MM.1S (cell line): ENCODE measurements around the gene NAA80.
A peak's percentile ranks its signal among the peaks of the same experiment; 100 is the strongest.

ENCODE experiments used
- DNase-seq: peaks from one replicate; pipeline ENCODE4 v3.0.0-alpha.2; 2015
- H2AFZ ChIP-seq: fragments of 300-600 bp; sonication (generic); 2 replicates; pipeline ENCODE4 v1.6.0; 2016; ENCODE audit warnings: antibody characterized with exemption, low read length
- H3F3A ChIP-seq: fragments of 300-600 bp; sonication (generic); 2 replicates; pipeline ENCODE4 v1.6.1; 2016; ENCODE audit warnings: mild to moderate bottlenecking, antibody characterized with exemption, low read length, moderate library complexity, mixed read lengths; ENCODE audit not compliant: insufficient read depth
- H3K27ac ChIP-seq: fragments of 300-600 bp; sonication (generic); 2 replicates; pipeline ENCODE4 v1.5.1; 2016; ENCODE audit warnings: mild to moderate bottlenecking, low read length
- H3K27me3 ChIP-seq: fragments of 300-600 bp; sonication (generic); replicated peaks from 2 replicates; pipeline ENCODE4 v1.6.0; 2016; ENCODE audit warnings: low read length; ENCODE audit not compliant: insufficient read depth
- H3K36me3 ChIP-seq: fragments of 300-600 bp; sonication (generic); replicated peaks from 2 replicates; pipeline ENCODE4 v1.6.1; 2016; ENCODE audit warnings: mild to moderate bottlenecking, low read length, mixed read lengths; ENCODE audit not compliant: insufficient read depth
- H3K4me1 ChIP-seq: fragments of 300-600 bp; sonication (generic); 2 replicates; pipeline ENCODE4 v1.6.1; 2016; ENCODE audit warnings: low read length, mixed read lengths
- H3K4me2 ChIP-seq: fragments of 300-600 bp; sonication (generic); 2 replicates; pipeline ENCODE4 v1.6.0; 2016; ENCODE audit warnings: low read depth, low read length
- H3K4me3 ChIP-seq: fragments of 300-600 bp; sonication (generic); 2 replicates; pipeline ENCODE4 v1.5.1; 2016; ENCODE audit warnings: low read length, mixed read lengths
- H3K79me2 ChIP-seq: fragments of 300-600 bp; sonication (generic); 2 replicates; pipeline ENCODE4 v1.6.1; 2016; ENCODE audit warnings: mixed run types, low read length, mixed read lengths
- H3K9ac ChIP-seq: fragments of 300-600 bp; sonication (generic); 2 replicates; pipeline ENCODE4 v1.6.1; 2016; ENCODE audit warnings: low read length, mixed read lengths
- H3K9me2 ChIP-seq: fragments of 300-600 bp; sonication (generic); replicated peaks from 2 replicates; pipeline ENCODE4 v1.6.1; 2016; ENCODE audit warnings: mild to moderate bottlenecking, low read length, mixed read lengths; ENCODE audit not compliant: insufficient read depth
- H3K9me3 ChIP-seq: fragments of 300-600 bp; sonication (generic); replicated peaks from 2 replicates; pipeline ENCODE4 v1.6.1; 2016; ENCODE audit warnings: mild to moderate bottlenecking, low read length, mixed read lengths; ENCODE audit not compliant: insufficient read depth
- H4K20me1 ChIP-seq: fragments of 300-600 bp; sonication (generic); 2 replicates; pipeline ENCODE4 v1.6.1; 2016; ENCODE audit warnings: mild to moderate bottlenecking, low read length, moderate library complexity, mixed read lengths; ENCODE audit not compliant: insufficient read depth
- EZH2 ChIP-seq: fragments of 300-600 bp; sonication (generic); optimal IDR thresholded peaks from 2 replicates; pipeline ENCODE3; 2017; ENCODE audit warnings: low read depth, mild to moderate bottlenecking, antibody characterized with exemption, low read length, mixed read lengths
- EZH2phosphoT487 ChIP-seq: fragments of 300-600 bp; sonication (generic); IDR thresholded peaks from 2 replicates; pipeline ENCODE4 v1.6.1; 2018; ENCODE audit warnings: antibody characterized with exemption, low read length
- TF ChIP-seq, protein P1 (sequence below): fragments of 300-600 bp; sonication (generic); IDR thresholded peaks from 2 replicates; pipeline ENCODE4 v1.5.1; 2016; ENCODE audit warnings: antibody characterized with exemption, low read length, mixed read lengths

The NAA80 gene

DNA sequence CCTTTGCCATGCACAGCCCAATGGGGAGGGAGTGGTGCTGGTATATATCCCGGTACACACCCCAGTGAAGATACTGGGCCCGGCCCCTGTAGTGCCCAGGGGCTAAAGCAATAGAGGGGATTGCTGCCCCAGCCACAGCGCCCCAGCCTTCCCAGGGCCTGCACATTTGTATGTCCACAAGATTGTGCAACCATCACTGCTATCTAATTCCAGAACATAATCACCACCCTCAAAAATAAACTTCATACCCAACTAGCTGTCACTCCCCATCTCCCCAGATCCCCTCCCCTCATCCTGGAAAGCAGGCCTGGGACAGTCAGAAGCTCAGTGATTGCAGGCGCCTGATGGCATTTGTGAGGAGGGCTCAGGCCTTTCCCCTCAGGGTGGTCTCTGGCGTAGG lies 49.7 kb downstream of the NAA80 start:
- TF ChIP-seq, protein P1, sequence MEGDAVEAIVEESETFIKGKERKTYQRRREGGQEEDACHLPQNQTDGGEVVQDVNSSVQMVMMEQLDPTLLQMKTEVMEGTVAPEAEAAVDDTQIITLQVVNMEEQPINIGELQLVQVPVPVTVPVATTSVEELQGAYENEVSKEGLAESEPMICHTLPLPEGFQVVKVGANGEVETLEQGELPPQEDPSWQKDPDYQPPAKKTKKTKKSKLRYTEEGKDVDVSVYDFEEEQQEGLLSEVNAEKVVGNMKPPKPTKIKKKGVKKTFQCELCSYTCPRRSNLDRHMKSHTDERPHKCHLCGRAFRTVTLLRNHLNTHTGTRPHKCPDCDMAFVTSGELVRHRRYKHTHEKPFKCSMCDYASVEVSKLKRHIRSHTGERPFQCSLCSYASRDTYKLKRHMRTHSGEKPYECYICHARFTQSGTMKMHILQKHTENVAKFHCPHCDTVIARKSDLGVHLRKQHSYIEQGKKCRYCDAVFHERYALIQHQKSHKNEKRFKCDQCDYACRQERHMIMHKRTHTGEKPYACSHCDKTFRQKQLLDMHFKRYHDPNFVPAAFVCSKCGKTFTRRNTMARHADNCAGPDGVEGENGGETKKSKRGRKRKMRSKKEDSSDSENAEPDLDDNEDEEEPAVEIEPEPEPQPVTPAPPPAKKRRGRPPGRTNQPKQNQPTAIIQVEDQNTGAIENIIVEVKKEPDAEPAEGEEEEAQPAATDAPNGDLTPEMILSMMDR: no peak
- TF ChIP-seq EZH2phosphoT487: no peak
- Histone ChIP-seq H3K4me3 (no peak overlapping the region), H4K20me1 (peaks cover 9% of the 10 kb centered on the region; the same call in 1 of the 2 replicates), H3K4me1 (peaks cover 13% of the 10 kb centered on the region), H3K4me2 (no peak overlapping the region), H3K27me3 (no peaks in the 10 kb centered on the region), H3K27ac (no peak overlapping the region), H3K36me3 (no peaks in the 10 kb centered on the region), H3K9ac (no peak overlapping the region), H3K79me2 (peaks cover 75% of the 10 kb centered on the region), H3K9me3 (no peaks in the 10 kb centered on the region), H2AFZ (no peak overlapping the region), H3F3A (peaks cover 21% of the 10 kb centered on the region), H3K9me2 (no peaks in the 10 kb centered on the region)
- DNase-seq: no peak

DNA sequence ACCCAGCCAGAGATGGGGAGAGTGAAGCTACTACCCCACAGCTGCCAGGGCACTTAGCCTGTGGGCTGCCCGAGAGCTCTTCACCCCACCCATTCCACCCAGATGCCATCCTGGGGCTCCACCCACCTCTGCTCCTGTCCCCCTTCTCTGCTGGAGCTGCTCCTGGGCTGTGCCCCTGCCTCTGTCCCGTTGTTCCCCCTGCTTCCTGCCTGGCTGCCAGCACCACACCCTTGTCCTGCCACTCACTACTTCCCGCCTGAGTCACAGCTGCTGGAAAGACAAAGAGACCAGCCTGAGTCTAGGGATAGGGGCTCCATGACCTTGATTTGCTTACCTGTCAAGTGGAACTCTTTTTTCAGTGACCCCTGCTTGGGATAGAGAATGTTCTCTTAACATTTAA lies 50.8 kb downstream of the NAA80 start:
- Histone ChIP-seq H3K4me3 (no peak overlapping the region), H3K36me3 (no peaks in the 10 kb centered on the region), H3F3A (peaks cover 21% of the 10 kb centered on the region), H3K4me2 (no peak overlapping the region), H3K27ac (no peak overlapping the region), H3K9me3 (no peaks in the 10 kb centered on the region), H4K20me1 (peaks cover 9% of the 10 kb centered on the region; the same call in 1 of the 2 replicates), H3K27me3 (no peaks in the 10 kb centered on the region), H2AFZ (no peak overlapping the region), H3K9ac (no peak overlapping the region), H3K79me2 (peaks cover 83% of the 10 kb centered on the region), H3K4me1 (peaks cover 13% of the 10 kb centered on the region), H3K9me2 (no peaks in the 10 kb centered on the region)
- TF ChIP-seq EZH2: no peak
- no peak for DNase-seq

DNA sequence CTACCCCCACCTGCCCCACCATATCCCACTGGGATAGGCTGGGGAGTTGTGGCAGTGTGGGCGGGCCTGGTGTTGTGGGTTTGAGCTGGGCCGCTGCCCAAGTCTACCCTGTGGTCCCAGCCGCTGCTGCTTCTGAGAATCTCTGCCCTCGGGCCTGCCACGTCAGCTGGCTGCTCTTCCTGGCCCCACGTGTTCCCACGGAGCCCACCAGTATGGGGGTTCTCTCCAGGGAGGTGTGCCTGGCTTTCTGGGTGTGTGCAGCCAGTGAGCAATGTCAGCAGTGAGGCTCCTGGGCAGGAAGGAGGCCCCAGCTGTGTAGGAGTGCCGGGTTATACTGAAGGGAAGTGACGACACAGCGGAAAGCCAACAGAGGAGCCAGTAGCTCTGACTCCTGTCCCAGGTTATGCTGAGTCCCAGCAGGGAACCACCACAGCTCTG lies 52.7 kb downstream of the NAA80 start:
- H3K27ac ChIP-seq: peak overlapping the region; percentile 81
- H3K79me2 ChIP-seq: peaks cover 94% of the 10 kb centered on the region
- peak overlapping the region; percentile 52 for H3K4me3 ChIP-seq
- peak overlapping the region; percentile 47; the same call in 1 of the 2 replicates for H3K9ac ChIP-seq
- H3K9me3 ChIP-seq: no peaks in the 10 kb centered on the region
- peaks cover 21% of the 10 kb centered on the region for H3F3A ChIP-seq
- peaks cover 13% of the 10 kb centered on the region for H3K4me1 ChIP-seq
- H4K20me1 ChIP-seq: peaks cover 9% of the 10 kb centered on the region; the same call in 1 of the 2 replicates
- DNase-seq: peak; percentile 85
- TF ChIP-seq EZH2phosphoT487 (no peak), EZH2 (no peak)
- TF ChIP-seq, protein P1: no peak
- H3K36me3 ChIP-seq: no peaks in the 10 kb centered on the region
- no peaks in the 10 kb centered on the region for H3K9me2 ChIP-seq
- H3K4me2 ChIP-seq: peak overlapping the region; percentile 74
- peak overlapping the region; percentile 12 for H2AFZ ChIP-seq
- H3K27me3 ChIP-seq: no peaks in the 10 kb centered on the region
